HepG2 (cell line): Measurements from ENCODE around the gene CIAO2A. TPM values are rescaled to one million over a fixed set of nuclear protein-coding genes. Genes with fewer than 3 reads are reported as not detected.

Experiments used
- ATF7 ChIP-seq, 2 experiments: fragments of 450-650 bp in 1 of 2; sonication (generic) in 1 of 2; formaldehyde crosslinking in 1 of 2; IDR thresholded peaks; 2 replicates each; pipeline versions ENCODE4 v1.4.0 to v1.6.1; 2016 to 2020; ENCODE audit warnings: antibody characterized with exemption in 1 of 2, mild to moderate bottlenecking in 1 of 2, missing genetic modification reagents in 1 of 2
- ATF7-NPFF ChIP-seq: sonication (generic); formaldehyde crosslinking; IDR thresholded peaks from 2 replicates; pipeline ENCODE4 v1.8.1; 2023; ENCODE audit warnings: mild to moderate bottlenecking, low read depth, missing genetic modification reagents, moderate library complexity
- FLYWCH1 ChIP-seq: sonication (generic); formaldehyde crosslinking; IDR thresholded peaks from 2 replicates; pipeline ENCODE4 v1.8.1; 2023; ENCODE audit warnings: mild to moderate bottlenecking, missing genetic modification reagents
- NBN ChIP-seq: fragments of 450-650 bp; conservative IDR thresholded peaks from 2 replicates; pipeline ENCODE4 v1.6.1; 2017
- SOX6 ChIP-seq, 2 experiments: fragments of 450-650 bp in 1 of 2; sonication (generic) in 1 of 2; formaldehyde crosslinking in 1 of 2; IDR thresholded peaks; 2 replicates each; pipeline versions ENCODE4 v1.4.0 to v1.6.1; 2017 to 2020; ENCODE audit warnings: antibody characterized with exemption in 1 of 2, mild to moderate bottlenecking in 1 of 2, missing genetic modification reagents in 1 of 2
- SUZ12 ChIP-seq: fragments of 150-350 bp; IDR thresholded peaks from 2 replicates; pipeline ENCODE4 v1.6.1; 2014; ENCODE audit warnings: low read depth, low read length
- ZFP36 ChIP-seq: fragments of 150-350 bp; IDR thresholded peaks from 2 replicates; pipeline ENCODE4 v1.6.1; 2018; ENCODE audit warnings: borderline replicate concordance, low read length, low read depth; ENCODE audit not compliant: partially characterized antibody
- ZNF414 ChIP-seq: sonication (generic); formaldehyde crosslinking; IDR thresholded peaks from 2 replicates; pipeline ENCODE4 v1.5.0; 2020; ENCODE audit warnings: missing genetic modification reagents
- polyA plus RNA-seq, 8 experiments: library from polyadenylated mRNA; depleted of rRNA in 3 of 8; stranded (reverse) in 7 of 8; unstranded in 1 of 8; fragments of >200 nt; fragmentation: Illumina TruSeq in 4 of 8; extraction: Trizol in 4 of 8; gene quantifications; 2 replicates each; pipeline versions ENCODE4 v1.2.1 to v1.2.3, GENCODE V29; 2011 to 2016; ENCODE audit warnings: low read depth in 4 of 8, missing spikeins in 1 of 8, mixed read lengths in 1 of 8; ENCODE audit not compliant: insufficient read depth in 1 of 8
- total RNA-seq, 5 experiments: library from RNA; depleted of rRNA; stranded (reverse); fragments of >200 nt; fragmentation: Illumina TruSeq; extraction: Trizol; gene quantifications; 2 replicates each; pipeline ENCODE4 v1.2.3, GENCODE V29; 2016; ENCODE audit warnings: low read depth in 1 of 5
- TF ChIP-seq, protein P1 (sequence below): sonication (generic); formaldehyde crosslinking; IDR thresholded peaks from 2 replicates; pipeline ENCODE4 v1.9.0; 2021; ENCODE audit warnings: missing genetic modification reagents, mild to moderate bottlenecking, borderline replicate concordance
- TF ChIP-seq, protein P2 (sequence below): sonication (generic); formaldehyde crosslinking; IDR thresholded peaks from 2 replicates; pipeline ENCODE4 v1.5.0; 2020; ENCODE audit warnings: mild to moderate bottlenecking, missing genetic modification reagents
- TF ChIP-seq, protein P3 (sequence below): sonication (generic); formaldehyde crosslinking; IDR thresholded peaks from 2 replicates; pipeline ENCODE4 v1.5.0; 2020; ENCODE audit warnings: mild to moderate bottlenecking, missing genetic modification reagents, borderline replicate concordance
- TF ChIP-seq, protein P4 (sequence below): sonication (generic); formaldehyde crosslinking; IDR thresholded peaks from 2 replicates; pipeline ENCODE4 v1.4.0; 2020; ENCODE audit warnings: mild to moderate bottlenecking, missing genetic modification reagents

The CIAO2A gene
- total and polyA plus RNA-seq, 2 of the 13 experiments (the other 11 are each of a cell fraction or from before 2014, with no cell fraction given) = 83.0 to 100 TPM

DNA sequence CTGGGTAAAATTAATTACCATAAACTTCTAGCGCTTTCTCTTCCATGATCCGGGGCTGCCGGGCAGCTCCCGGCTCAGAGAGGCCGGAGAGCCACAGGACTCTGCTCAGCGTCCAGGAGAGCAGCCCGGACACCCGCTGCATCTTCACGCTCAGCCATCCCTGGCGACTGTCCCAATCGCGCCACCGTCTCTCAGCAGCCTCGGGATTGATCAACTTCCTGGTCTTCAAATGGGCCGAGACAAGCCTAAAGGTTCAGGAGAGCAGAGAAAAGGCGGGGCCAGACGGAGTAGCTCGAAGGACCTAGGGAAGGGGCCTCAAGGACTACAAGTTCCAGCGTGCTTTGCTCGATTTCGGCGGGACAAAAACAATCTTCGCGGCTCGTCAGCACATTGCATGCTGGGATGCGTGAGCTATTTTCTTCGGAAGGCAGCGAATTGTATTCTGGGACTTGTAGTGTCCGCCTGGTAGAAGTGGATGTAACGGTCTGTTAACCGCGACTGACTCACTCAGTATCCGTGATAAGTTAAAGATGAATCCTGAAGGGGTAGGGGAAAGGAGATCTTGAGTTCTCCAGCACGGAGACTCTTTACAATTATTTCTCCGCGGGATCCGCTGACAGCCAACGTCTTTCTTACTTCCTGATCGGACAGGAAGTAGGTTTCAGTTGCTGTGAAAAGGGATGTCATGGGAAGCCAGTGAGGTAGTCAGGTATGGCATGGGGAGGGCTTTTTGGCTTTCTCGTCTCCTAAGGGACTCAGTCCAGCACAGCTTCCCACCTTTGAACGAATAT lies at the start of gene CIAO2A (continued):
- TF ChIP-seq, protein P1, sequence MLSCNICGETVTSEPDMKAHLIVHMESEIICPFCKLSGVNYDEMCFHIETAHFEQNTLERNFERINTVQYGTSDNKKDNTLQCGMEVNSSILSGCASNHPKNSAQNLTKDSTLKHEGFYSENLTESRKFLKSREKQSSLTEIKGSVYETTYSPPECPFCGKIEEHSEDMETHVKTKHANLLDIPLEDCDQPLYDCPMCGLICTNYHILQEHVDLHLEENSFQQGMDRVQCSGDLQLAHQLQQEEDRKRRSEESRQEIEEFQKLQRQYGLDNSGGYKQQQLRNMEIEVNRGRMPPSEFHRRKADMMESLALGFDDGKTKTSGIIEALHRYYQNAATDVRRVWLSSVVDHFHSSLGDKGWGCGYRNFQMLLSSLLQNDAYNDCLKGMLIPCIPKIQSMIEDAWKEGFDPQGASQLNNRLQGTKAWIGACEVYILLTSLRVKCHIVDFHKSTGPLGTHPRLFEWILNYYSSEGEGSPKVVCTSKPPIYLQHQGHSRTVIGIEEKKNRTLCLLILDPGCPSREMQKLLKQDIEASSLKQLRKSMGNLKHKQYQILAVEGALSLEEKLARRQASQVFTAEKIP = no peak
- TF ChIP-seq ATF7 (IDR thresholded peaks at IDR 0.05) = no peak
- 0 out of 2 replicates have a peak, but pooled peaks have one; percentile 31 for TF ChIP-seq ATF7 (CRISPR knock-in tag; IDR thresholded peaks at IDR 0.05)
- TF ChIP-seq, protein P2, sequence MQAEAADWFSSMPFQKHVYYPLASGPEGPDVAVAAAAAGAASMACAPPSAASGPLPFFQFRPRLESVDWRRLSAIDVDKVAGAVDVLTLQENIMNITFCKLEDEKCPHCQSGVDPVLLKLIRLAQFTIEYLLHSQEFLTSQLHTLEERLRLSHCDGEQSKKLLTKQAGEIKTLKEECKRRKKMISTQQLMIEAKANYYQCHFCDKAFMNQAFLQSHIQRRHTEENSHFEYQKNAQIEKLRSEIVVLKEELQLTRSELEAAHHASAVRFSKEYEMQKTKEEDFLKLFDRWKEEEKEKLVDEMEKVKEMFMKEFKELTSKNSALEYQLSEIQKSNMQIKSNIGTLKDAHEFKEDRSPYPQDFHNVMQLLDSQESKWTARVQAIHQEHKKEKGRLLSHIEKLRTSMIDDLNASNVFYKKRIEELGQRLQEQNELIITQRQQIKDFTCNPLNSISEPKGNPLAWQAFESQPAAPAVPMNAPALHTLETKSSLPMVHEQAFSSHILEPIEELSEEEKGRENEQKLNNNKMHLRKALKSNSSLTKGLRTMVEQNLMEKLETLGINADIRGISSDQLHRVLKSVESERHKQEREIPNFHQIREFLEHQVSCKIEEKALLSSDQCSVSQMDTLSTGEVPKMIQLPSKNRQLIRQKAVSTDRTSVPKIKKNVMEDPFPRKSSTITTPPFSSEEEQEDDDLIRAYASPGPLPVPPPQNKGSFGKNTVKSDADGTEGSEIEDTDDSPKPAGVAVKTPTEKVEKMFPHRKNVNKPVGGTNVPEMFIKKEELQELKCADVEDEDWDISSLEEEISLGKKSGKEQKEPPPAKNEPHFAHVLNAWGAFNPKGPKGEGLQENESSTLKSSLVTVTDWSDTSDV (CRISPR knock-in tag) = no peak
- TF ChIP-seq, protein P3, sequence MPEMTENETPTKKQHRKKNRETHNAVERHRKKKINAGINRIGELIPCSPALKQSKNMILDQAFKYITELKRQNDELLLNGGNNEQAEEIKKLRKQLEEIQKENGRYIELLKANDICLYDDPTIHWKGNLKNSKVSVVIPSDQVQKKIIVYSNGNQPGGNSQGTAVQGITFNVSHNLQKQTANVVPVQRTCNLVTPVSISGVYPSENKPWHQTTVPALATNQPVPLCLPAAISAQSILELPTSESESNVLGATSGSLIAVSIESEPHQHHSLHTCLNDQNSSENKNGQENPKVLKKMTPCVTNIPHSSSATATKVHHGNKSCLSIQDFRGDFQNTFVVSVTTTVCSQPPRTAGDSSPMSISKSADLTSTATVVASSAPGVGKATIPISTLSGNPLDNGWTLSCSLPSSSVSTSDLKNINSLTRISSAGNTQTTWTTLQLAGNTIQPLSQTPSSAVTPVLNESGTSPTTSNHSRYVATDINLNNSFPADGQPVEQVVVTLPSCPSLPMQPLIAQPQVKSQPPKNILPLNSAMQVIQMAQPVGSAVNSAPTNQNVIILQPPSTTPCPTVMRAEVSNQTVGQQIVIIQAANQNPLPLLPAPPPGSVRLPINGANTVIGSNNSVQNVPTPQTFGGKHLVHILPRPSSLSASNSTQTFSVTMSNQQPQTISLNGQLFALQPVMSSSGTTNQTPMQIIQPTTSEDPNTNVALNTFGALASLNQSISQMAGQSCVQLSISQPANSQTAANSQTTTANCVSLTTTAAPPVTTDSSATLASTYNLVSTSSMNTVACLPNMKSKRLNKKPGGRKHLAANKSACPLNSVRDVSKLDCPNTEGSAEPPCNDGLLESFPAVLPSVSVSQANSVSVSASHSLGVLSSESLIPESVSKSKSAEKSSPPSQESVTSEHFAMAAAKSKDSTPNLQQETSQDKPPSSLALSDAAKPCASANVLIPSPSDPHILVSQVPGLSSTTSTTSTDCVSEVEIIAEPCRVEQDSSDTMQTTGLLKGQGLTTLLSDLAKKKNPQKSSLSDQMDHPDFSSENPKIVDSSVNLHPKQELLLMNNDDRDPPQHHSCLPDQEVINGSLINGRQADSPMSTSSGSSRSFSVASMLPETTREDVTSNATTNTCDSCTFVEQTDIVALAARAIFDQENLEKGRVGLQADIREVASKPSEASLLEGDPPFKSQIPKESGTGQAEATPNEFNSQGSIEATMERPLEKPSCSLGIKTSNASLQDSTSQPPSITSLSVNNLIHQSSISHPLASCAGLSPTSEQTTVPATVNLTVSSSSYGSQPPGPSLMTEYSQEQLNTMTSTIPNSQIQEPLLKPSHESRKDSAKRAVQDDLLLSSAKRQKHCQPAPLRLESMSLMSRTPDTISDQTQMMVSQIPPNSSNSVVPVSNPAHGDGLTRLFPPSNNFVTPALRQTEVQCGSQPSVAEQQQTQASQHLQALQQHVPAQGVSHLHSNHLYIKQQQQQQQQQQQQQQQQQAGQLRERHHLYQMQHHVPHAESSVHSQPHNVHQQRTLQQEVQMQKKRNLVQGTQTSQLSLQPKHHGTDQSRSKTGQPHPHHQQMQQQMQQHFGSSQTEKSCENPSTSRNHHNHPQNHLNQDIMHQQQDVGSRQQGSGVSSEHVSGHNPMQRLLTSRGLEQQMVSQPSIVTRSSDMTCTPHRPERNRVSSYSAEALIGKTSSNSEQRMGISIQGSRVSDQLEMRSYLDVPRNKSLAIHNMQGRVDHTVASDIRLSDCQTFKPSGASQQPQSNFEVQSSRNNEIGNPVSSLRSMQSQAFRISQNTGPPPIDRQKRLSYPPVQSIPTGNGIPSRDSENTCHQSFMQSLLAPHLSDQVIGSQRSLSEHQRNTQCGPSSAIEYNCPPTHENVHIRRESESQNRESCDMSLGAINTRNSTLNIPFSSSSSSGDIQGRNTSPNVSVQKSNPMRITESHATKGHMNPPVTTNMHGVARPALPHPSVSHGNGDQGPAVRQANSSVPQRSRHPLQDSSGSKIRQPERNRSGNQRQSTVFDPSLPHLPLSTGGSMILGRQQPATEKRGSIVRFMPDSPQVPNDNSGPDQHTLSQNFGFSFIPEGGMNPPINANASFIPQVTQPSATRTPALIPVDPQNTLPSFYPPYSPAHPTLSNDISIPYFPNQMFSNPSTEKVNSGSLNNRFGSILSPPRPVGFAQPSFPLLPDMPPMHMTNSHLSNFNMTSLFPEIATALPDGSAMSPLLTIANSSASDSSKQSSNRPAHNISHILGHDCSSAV (CRISPR knock-in tag) = no peak
- TF ChIP-seq ZFP36 = no peak
- TF ChIP-seq SOX6 (IDR thresholded peaks at IDR 0.05) = no peak
- TF ChIP-seq SOX6 (CRISPR knock-in tag; IDR thresholded peaks at IDR 0.05) = peak; percentile 44
- TF ChIP-seq ATF7-NPFF (CRISPR knock-in tag) = no peak
- no peak for TF ChIP-seq ZNF414 (CRISPR knock-in tag)
- no peak for TF ChIP-seq FLYWCH1 (CRISPR knock-in tag)
- TF ChIP-seq, protein P4, sequence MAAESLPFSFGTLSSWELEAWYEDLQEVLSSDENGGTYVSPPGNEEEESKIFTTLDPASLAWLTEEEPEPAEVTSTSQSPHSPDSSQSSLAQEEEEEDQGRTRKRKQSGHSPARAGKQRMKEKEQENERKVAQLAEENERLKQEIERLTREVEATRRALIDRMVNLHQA = no peak
- TF ChIP-seq SUZ12 = peak; percentile 82
- no peak for TF ChIP-seq NBN
